Mucosa of gallbladder (tissue), 1 donor: Measurements from ENCODE around the gene KHDC1. TPM values are rescaled to one million over a fixed set of nuclear protein-coding genes. Genes with fewer than 3 reads are reported as not detected.

Experiments
- total RNA-seq: library from RNA; stranded (reverse); gene quantifications from one replicate; pipeline ENCODE4 v1.2.1, GENCODE V29; 2021
- donor health status: DM: no; HTN: no; CAD: no.

The KHDC1 gene
- total RNA-seq, 1 donor from 2014 or later = 2.9 TPM

Other genes starting within 250 kb of the KHDC1 start
- not detected for gene KHDC1L, start 37.7 kb downstream of the KHDC1 start, total RNA-seq
- gene DPPA5, start 91.1 kb upstream of the KHDC1 start, total RNA-seq = not detected
- not detected for gene KHDC3L, start 99.5 kb upstream of the KHDC1 start, total RNA-seq
- gene OOEP, start 106.7 kb upstream of the KHDC1 start, total RNA-seq = 0.58 TPM
- 1.6 TPM for gene DDX43, start 131.6 kb upstream of the KHDC1 start, total RNA-seq
- 4.5 TPM for gene CGAS, start 189.1 kb upstream of the KHDC1 start, total RNA-seq
- gene MTO1, start 198.5 kb upstream of the KHDC1 start, total RNA-seq = 21.8 TPM